ACHN (cell line): ENCODE data around the gene COL27A1.
"Not testable (repeated sequence)": the region's sequence is repeated elsewhere in the genome, so short reads cannot be mapped to it uniquely, and the experiment has no call there.

Source experiments
- DNase-seq: peaks from one replicate; pipeline ENCODE4 v3.0.0-alpha.2; 2015
- in situ Hi-C: cut with HindIII; loops from 2 replicates; pipeline ENCODE4 v1.10.0; 2017; ENCODE audit warnings: low sequenced_read_pairs, low pct_ligation_motif_present, low pct_unique_long_range_greater_than_20kb

COL27A1 gene

DNA sequence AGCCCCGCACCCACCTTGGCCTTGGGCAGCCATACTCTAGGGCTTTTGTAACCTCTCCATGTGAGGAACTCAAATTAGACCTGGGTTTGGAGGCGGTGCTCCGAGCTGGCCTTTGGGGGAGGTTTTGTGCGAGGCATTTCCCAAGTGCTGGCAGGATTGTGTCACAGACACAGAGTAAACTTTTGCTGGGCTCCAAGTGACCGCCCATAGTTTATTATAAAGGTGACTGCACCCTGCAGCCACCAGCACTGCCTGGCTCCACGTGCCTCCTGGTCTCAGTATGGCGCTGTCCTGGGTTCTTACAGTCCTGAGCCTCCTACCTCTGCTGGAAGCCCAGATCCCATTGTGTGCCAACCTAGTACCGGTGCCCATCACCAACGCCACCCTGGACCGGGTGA lies 174.3 kb downstream of the COL27A1 start, which contains the start of gene ORM2:
Gene ORM2 (plus strand): TSS at position 245 of the 398 bp plus-strand sequence. CDS start 36 bp downstream, at position 281.
- in situ Hi-C loops, DNase-seq: not testable (repeated sequence)

DNA sequence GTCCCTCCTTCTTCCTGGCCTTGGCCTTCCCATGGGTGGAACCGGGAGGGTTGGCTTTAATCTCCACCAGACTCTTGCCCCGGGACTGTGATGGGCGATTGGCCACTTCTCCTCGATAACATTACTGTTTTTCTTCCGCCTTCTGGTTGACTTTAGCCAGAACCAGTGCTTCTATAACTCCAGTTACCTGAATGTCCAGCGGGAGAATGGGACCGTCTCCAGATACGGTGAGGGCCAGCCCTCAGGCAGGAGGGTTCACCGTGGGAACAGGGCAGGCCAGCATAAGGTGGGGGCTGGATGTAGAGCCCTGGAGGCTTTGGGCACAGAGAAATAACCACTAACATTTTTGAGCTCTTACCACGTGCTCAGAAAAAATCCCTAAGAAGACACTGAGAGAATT lies 175.3 kb downstream of the COL27A1 start:
- in situ Hi-C loops: no loop called here
- no peak for DNase-seq

DNA sequence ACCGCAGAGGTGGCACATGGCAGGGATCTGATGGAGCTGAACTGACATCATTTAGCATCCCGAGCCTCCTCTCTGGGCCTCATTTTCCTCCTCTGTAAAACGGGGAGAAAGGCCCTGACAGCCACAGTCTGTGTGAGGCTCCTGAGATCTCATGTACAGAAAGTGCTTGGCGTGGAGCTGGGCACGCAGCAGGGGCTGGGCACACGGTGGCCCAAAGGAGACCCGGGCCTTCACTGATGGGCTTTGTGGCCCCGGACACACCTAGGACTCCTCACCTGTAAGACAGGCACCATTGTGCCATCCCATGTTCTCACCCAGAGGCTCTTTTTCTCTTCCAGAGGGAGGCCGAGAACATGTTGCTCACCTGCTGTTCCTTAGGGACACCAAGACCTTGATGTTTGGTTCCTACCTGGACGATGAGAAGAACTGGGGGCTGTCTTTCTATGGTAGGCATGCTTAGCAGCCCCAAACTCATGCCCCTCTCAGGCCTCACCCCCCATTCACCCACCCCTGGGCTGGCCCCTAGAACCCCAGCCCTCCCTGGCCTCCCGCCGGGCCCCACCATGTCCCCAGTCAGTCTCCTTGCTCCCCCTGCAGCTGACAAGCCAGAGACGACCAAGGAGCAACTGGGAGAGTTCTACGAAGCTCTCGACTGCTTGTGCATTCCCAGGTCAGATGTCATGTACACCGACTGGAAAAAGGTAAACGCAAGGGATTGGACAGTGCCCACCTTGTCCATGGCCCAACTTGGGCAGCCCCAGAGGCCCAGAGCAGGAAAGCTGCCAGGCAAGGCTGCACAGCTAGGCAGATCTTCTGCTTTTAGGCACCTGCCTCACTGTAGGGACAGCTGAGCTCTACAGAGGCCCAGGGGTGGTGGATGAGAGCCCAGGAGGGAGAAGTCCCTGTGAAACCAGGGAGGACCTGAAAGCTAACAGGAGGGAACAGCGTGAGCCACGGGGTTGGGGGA lies 176.2 kb downstream of the COL27A1 start:
- DNase-seq, in situ Hi-C loops: not testable (repeated sequence)

DNA sequence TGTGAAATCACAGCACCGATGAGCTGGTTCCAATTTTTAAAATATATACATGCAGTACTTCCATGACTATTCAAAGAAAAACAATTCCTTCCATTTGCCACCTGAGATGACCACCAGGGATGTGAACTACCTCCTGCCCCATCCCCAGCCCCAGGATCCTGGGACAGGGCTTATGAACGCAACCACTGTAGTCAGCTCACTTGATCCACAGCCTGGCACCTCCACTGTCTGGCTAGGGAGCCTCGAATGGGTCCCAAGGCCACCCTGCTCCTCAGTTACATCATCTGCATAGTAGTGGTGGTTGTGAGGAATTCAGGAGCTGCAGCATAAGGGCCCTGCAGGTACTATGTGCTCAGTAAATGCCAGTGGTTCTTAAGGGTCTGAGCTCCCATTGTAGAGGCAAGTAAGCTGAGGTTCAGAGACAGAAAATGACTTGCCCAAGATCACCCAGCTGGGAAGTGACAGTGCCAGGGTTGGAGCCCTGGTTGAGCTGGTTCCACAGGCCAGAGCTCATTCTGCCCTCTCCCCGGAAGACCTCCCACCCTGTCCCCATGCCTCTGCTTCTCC lies 177.2 kb downstream of the COL27A1 start:
- in situ Hi-C loops, DNase-seq: not testable (repeated sequence)

DNA sequence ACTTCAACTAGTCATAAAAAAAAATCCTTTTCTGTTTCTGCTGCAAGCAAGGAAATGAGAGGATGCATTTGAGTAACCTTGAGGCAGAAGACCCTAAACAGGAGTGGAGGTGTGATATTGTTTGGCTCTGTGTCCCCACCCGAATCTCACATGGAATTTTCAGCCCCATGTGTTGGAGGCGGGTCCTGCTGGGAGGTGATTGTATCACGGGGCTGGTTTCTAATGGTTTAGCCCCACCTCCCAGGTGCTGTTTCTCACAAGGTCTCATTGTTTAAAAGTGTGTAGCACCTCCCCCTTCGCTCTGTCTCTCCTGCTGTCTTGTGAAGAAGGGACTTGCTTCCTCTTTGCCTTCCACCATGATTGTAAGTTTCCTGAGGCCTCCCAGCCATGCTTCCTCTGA lies 178.4 kb downstream of the COL27A1 start:
- DNase-seq, in situ Hi-C loops: not testable (repeated sequence)

DNA sequence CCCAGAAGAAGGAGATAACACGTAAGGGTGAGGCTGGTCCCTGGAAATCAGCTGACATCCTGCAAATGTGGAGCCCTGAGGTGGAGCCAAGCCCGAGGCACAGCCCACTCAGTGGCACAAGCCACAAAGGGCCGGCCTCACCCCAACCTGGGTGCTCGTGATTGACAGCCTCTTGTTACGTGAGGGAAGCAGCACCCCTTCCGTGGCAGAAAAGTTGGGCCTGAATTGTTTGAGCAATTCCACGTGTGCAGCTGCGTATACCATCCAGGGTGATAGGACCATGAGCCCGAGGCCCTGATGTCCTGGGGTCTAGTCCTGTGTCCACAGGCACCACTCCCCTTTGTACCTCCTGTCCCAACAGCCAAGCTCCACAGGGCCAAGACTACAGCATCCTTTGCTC lies 179.2 kb downstream of the COL27A1 start:
- DNase-seq: no peak
- in situ Hi-C loops: no loop called here

DNA sequence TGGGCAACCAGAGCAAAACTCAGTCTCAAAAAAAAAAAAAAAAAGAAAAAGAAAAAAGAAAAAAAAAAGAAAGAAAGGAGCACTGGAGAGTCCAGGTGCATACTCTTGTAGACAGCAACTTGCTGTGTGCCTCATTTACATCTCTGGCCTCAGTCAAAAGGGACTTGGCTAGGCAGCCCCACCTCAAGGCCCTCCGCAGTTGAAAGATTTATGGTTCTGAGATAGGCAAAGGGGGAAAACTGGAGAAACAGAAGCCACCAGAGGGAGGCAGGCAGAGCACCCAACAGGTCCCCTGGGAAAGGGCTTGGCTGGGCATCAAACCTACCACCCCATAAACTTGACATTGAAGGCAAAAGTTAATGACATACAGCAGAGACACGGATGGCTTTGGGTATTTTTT lies 180.4 kb downstream of the COL27A1 start:
- in situ Hi-C loops: no loop called here
- no peak for DNase-seq

DNA sequence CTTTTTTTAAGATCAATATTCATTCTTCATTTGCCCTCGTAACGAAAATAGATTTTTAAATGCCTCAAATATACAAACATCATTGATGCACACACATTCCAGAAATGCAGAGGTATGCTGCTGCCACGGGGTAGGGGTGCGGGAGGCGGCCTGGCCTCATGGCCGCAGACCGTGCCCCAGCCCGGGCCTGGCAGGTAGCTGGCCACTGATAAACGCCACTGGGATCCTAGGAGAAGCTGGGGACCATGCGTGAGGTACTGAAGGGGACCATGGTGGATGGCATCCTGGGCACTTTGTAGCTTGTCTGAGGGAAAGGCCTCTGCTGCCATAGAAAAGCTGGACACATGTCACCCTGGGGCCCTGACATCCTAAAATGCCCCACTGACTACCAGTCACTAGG lies 180.8 kb downstream of the COL27A1 start:
- DNase-seq: no peak
- in situ Hi-C loops: no loop called here

DNA sequence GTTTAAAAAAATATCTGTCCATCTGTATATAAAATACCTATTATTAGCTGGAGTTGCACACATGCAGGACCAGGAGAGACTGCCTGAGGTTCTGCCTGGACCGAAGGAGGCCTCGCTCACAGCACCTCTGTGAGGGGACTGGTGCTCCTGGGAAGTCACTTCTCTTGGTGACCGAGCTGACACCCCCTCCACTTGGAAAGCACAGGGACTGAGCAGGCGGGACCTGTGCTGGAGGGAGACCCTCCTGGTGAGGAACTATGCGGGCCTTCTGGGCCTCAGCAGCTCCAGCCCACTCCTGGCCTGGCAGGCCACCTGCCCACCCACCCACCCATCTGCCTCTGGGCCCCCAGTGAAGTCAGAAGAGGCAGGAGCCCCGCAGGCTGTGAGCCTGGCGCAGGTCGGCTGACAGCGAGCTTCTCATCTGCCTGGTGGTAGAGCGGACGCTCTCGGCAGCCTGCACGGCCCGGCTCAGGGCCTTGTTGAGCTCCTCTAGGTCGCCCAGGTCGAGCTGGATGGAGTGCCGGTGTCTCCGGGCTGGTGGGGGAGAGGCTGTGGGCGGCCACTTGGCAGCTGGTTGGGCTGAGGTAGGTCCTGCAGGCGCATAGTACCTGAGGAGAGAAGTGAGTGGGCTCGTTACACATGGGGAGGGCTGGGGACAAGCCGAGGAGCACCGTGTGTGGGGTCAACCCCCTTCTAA lies 181.5 kb downstream of the COL27A1 start:
- no peak for DNase-seq
- in situ Hi-C loops: no loop called here

DNA sequence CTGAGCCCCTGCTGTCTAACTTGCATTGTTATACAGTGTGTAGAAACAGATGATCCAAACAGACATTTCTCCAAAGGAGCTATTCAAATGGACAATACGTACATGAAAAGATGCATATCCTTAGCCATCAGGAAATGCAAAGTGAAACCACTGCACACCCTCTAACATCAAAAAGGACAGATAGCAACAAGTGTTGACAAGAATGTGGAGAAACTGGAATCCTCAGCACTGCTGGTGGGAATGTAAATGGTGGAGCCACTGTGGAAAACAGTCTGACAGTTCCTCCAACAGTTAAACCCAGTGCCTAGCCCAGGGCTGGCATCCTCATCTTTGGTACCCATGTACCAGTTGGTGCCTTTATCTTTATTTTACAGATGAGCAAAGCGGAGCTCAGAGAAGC lies 182.8 kb downstream of the COL27A1 start:
- DNase-seq: no peak
- in situ Hi-C loops: no loop called here

DNA sequence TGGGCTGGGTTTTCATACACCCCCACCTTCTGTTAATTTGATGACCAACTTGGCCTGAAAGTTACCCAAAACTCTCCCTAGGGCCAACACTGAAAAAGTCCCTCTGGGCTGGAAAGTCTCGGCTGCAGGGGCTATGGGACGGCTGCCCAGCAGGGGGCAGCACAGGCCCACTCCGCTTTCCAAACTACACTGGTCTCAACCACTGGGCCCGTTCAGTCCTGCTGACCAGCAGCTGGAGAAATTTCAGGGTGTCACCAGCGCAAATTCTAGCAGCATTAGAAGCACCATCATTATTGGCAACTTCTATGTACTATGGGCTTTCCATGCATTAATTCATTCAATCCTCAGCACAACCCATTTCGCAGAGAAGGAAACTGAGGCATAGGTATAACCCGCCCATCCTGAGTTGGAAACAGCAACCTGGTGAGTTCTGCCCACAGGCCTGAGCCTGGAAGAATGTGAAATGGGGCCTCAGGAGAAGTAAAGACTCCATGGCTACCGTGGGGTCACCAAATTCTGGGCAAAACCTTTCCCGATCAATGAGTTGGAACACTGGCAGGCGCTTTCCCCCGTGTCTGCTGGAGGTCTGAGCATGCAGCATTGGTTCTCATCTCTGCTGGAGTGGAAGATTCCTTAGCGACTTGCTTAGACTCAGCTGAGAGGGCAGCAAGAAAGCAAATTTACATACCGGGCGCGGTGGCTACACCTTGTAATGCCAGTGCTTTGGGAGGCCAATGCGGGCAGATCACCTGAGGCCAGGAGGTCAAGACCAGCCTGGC lies 184.0 kb downstream of the COL27A1 start:
- peak; percentile 55 for DNase-seq
- in situ Hi-C loops: no loop called here

DNA sequence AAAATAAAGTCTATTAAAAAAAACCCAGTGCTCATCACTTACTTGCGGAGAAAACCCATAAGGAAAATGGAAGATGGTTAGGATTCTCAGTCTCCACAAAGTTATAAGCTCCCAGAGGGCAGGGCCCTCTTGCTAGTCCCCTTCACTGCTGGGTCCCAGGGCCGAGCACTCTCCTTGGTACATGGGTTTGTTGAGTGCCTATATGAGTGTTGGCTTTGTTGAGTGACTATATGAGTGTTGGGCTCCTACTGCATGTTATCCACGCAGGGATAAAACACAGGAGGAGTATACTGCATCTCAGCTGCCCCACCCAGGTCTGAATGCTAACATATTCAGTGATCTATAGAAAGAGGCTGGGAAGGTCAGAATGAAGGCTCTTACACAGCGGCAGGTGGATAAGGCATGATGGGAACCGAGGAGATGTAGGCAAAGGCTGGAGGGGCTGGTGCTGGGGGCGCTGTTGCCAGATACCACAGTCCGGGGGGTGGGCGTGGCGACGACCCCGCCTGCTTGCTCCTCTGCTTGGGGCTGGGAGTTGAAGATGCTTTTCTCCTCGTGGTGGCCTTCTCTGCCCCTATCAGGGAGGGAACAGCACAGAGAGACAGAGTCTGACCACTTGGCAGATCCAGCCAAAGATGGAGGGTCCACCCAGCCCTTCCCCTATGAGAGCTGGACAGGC lies 186.0 kb downstream of the COL27A1 start:
- DNase-seq: no peak
- in situ Hi-C loops: no loop called here

DNA sequence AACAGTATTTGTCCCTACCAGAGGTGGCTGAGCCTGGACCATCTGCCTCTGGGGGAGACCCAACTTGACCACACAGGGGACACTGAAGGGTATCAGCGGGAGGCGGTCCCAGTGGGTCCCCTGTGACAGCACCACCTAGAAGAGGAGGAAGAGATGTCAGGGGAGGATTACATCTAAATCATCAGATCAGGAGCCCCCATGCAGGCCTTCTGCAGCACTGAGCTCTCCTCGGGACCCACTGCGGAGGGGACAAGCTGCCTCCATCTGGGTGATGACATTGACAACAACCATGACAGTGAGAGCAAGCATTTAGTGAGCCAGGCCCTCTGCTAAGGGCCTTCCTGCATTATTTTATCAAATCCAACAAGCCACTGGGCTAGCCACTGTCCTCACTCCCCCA lies 186.7 kb downstream of the COL27A1 start:
- in situ Hi-C loops: no loop called here
- DNase-seq: no peak

DNA sequence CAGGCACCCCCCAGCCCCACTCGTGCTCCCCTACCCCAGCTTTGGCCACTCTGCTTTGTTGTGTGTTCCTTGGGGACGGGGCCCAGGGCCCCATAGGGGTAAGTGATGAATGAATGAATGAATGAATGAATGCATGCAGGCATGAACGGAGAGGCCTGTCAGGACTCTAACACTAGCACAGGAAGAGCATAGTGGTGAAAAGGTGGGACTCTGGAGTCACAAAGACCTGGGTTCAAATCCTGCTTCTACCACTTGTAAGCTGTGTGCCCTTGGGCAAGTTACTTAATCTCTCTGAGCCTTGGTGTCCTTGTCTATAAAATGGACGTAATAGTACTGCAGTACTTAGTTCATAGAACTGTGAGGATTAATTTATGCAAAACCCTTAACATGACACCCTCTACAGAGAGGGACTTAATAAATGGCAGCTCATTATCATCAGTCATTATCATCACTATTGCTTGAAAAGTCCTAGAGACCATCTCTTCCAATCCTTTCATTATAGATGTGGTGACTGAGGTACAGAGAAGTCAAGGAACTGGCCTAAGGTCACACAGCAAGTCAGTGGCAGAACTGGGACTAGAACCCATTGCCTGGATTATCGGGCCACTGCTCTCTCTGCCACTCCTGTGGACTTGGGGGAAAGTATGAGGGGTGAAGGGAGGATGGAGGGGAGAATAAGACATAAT lies 187.6 kb downstream of the COL27A1 start:
- in situ Hi-C loops: no loop called here
- no peak for DNase-seq

DNA sequence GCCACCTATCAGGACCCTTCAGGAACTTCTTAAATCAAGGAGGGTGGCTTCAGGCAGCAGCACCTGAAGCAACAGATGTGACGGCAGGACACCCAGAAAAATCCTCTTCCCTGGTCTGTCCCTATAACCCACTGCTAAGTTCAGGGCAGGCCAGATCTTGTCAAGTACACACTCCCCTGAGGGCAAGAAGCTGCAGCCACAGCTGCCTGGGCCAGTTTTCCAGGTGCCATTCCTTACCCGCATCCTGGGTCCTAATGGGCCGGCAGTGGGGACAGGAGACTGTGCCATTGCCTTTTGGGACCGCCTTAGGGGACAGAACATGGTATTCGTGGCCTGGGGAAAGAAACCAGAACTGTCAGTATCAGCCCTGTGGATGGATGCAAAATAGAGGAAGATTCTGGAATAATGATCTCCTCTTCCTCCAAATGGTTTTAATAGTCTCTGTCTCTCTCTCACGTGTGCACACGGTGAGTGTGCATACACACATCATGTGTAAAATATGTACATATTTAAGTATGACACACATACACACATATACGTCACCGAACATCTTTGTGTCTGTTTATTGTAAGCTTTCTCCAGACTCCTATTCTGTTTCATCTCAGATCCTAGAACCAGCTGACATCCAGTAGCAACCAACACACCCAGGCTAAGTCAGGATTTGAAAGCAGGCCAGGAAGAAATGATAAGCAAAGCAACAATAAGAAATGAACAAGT lies 188.3 kb downstream of the COL27A1 start:
- in situ Hi-C loops: no loop called here
- DNase-seq: no peak

DNA sequence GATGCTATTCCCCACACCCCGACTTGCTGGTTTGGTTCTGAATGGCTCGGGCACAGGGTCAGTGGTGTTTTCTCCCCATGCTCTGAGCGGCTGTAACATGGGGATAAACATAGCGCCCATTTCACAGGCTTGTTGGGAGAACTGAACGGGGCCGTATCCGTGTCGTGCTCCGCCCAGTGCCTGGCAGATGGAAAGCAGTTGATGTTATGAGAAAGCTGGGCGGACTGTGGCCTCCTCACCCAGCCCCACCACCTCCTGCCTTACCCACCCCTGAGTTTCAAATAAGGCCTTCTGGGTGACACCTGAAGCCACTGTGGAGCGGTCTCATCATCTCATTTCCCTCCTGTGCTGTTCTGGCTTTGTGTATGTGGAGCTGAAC lies 188.8 kb downstream of the COL27A1 start:
- no peak for DNase-seq
- in situ Hi-C loops: no loop called here

DNA sequence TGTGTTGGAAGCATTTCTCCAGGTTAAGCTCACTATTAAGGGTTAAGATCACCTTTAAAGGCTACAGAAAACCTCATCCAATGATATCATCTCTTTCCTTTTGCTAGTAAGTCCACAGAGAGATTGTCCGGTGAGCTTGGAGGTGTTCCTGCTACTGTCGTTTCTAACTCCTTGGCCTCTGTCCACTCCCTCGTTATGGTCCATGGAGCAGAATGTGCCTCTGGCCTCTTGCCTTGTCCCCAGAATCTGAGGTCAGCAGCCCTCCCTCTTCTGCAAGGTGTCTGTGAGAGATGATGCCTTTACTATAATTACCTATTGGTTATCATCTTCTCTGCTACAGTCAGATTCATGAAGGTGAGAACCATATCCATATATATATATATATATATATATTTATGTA lies 189.4 kb downstream of the COL27A1 start:
- no peak for DNase-seq
- in situ Hi-C loops: no loop called here
